Measurements from ENCODE around the gene PDIA6. TPM values are rescaled to one million over a fixed set of nuclear protein-coding genes. Genes with fewer than 3 reads are reported as not detected.
A peak's percentile ranks its signal among the peaks of the same experiment; 100 is the strongest.

Gene PDIA6
- total RNA-seq, 1 donor from 2014 or later: 346 TPM

- Mint-ChIP-seq H3K27ac (ENCODE audit: unreplicated experiment) (no peak overlapping the region), H3K36me3 (ENCODE audit: low read depth, unreplicated experiment) (no peaks in the 10 kb centered on the region), H3K9me3 (ENCODE audit: unreplicated experiment) (no peaks in the 10 kb centered on the region), H3K4me1 (ENCODE audit: low read depth, unreplicated experiment) (peaks cover 7% of the 10 kb centered on the region), H3K4me3 (ENCODE audit: unreplicated experiment) (no peak overlapping the region), H3K27me3 (ENCODE audit: low read depth, unreplicated experiment) (peaks cover 34% of the 10 kb centered on the region)
- Histone ChIP-seq H3K79me2 (ENCODE audit: insufficient read depth, low read length) (no peaks in the 10 kb centered on the region), H3K27me3 (ENCODE audit: insufficient read depth, low read length) (no peaks in the 10 kb centered on the region), H3K4me3 (ENCODE audit: insufficient read depth, low read depth, low read length) (no peak overlapping the region), H2AFZ (ENCODE audit: low read depth, low read length) (no peak overlapping the region), H3K27ac (ENCODE audit: low read depth, low read length) (no peak overlapping the region), H3K4me1 (ENCODE audit: insufficient read depth, low read length) (no peaks in the 10 kb centered on the region), H3K36me3 (ENCODE audit: insufficient read depth, low read length) (no peaks in the 10 kb centered on the region), H3K9me3 (ENCODE audit: insufficient read depth, low read depth, low read length) (no peaks in the 10 kb centered on the region), H3K9ac (ENCODE audit: low read length) (no peak overlapping the region), H3K4me2 (ENCODE audit: low read length) (no peak overlapping the region), H4K20me1 (ENCODE audit: insufficient read depth, low read length) (no peaks in the 10 kb centered on the region)
- no peak for DNase-seq (ENCODE audit: low read depth)
- no peak for FAIRE-seq
- no peak for TF ChIP-seq EZH2 (IDR thresholded peaks at IDR 0.05; ENCODE audit: insufficient read depth, low read length)
- TF ChIP-seq CTCF (IDR thresholded peaks at IDR 0.05; ENCODE audit: insufficient read depth, low read depth, low read length): no peak
These were observed 51.6 kb downstream of the PDIA6 start for GRCh38 chr2:10760794-10761504.

- Mint-ChIP-seq H3K36me3 (ENCODE audit: low read depth, unreplicated experiment) (no peaks in the 10 kb centered on the region), H3K4me1 (ENCODE audit: low read depth, unreplicated experiment) (peaks cover 7% of the 10 kb centered on the region), H3K27ac (ENCODE audit: unreplicated experiment) (no peak overlapping the region), H3K27me3 (ENCODE audit: low read depth, unreplicated experiment) (peaks cover 28% of the 10 kb centered on the region), H3K4me3 (ENCODE audit: unreplicated experiment) (peak overlapping the region; percentile 21), H3K9me3 (ENCODE audit: unreplicated experiment) (no peaks in the 10 kb centered on the region)
- H3K9me3 ChIP-seq (ENCODE audit: insufficient read depth, low read depth, low read length): no peaks in the 10 kb centered on the region
- FAIRE-seq: no peak
- no peaks in the 10 kb centered on the region for H3K27me3 ChIP-seq (ENCODE audit: insufficient read depth, low read length)
- H3K9ac ChIP-seq (ENCODE audit: low read length): no peak overlapping the region
- H3K4me3 ChIP-seq (ENCODE audit: insufficient read depth, low read depth, low read length): no peak overlapping the region
- no peaks in the 10 kb centered on the region for H3K79me2 ChIP-seq (ENCODE audit: insufficient read depth, low read length)
- TF ChIP-seq CTCF (IDR thresholded peaks at IDR 0.05; ENCODE audit: insufficient read depth, low read depth, low read length) (no peak), EZH2 (IDR thresholded peaks at IDR 0.05; ENCODE audit: insufficient read depth, low read length) (no peak)
- H3K27ac ChIP-seq (ENCODE audit: low read depth, low read length): no peak overlapping the region
- no peak overlapping the region for H3K4me2 ChIP-seq (ENCODE audit: low read length)
- H3K36me3 ChIP-seq (ENCODE audit: insufficient read depth, low read length): no peaks in the 10 kb centered on the region
- no peaks in the 10 kb centered on the region for H4K20me1 ChIP-seq (ENCODE audit: insufficient read depth, low read length)
- no peak overlapping the region for H2AFZ ChIP-seq (ENCODE audit: low read depth, low read length)
- no peaks in the 10 kb centered on the region for H3K4me1 ChIP-seq (ENCODE audit: insufficient read depth, low read length)
- no peak for DNase-seq (ENCODE audit: low read depth)
These were observed 53.4 kb downstream of the PDIA6 start for GRCh38 chr2:10759151-10759714.

GRCh38 chr2:10757814-10758286 is 54.7 kb downstream of the PDIA6 start:
- Histone ChIP-seq H3K9me3 (ENCODE audit: insufficient read depth, low read depth, low read length) (no peaks in the 10 kb centered on the region), H2AFZ (ENCODE audit: low read depth, low read length) (no peak overlapping the region), H3K4me1 (ENCODE audit: insufficient read depth, low read length) (no peaks in the 10 kb centered on the region), H3K36me3 (ENCODE audit: insufficient read depth, low read length) (no peaks in the 10 kb centered on the region), H3K27ac (ENCODE audit: low read depth, low read length) (no peak overlapping the region), H3K27me3 (ENCODE audit: insufficient read depth, low read length) (no peaks in the 10 kb centered on the region), H3K9ac (ENCODE audit: low read length) (no peak overlapping the region), H4K20me1 (ENCODE audit: insufficient read depth, low read length) (no peaks in the 10 kb centered on the region), H3K79me2 (ENCODE audit: insufficient read depth, low read length) (no peaks in the 10 kb centered on the region), H3K4me2 (ENCODE audit: low read length) (no peak overlapping the region), H3K4me3 (ENCODE audit: insufficient read depth, low read depth, low read length) (no peak overlapping the region)
- FAIRE-seq (no peak), DNase-seq (ENCODE audit: low read depth) (no peak)
- peaks cover 18% of the 10 kb centered on the region for H3K27me3 Mint-ChIP-seq (ENCODE audit: low read depth, unreplicated experiment)
- no peaks in the 10 kb centered on the region for H3K36me3 Mint-ChIP-seq (ENCODE audit: low read depth, unreplicated experiment)
- TF ChIP-seq CTCF (IDR thresholded peaks at IDR 0.05; ENCODE audit: insufficient read depth, low read depth, low read length) (no peak), EZH2 (IDR thresholded peaks at IDR 0.05; ENCODE audit: insufficient read depth, low read length) (no peak)
- H3K9me3 Mint-ChIP-seq (ENCODE audit: unreplicated experiment): no peaks in the 10 kb centered on the region
- peaks cover 7% of the 10 kb centered on the region for H3K4me1 Mint-ChIP-seq (ENCODE audit: low read depth, unreplicated experiment)
- no peak overlapping the region for H3K4me3 Mint-ChIP-seq (ENCODE audit: unreplicated experiment)
- no peak overlapping the region for H3K27ac Mint-ChIP-seq (ENCODE audit: unreplicated experiment)

Measured in astrocyte (in vitro differentiated cells and primary cell).